ENCODE data around the gene IL36RN. TPM values are rescaled to one million over a fixed set of nuclear protein-coding genes. Genes with fewer than 3 reads are reported as not detected.

Gene IL36RN
- total and polyA plus RNA-seq, 2 of the 13 experiments (the other 11 are each of a cell fraction or from before 2014, with no cell fraction given), result not detected

DNA sequence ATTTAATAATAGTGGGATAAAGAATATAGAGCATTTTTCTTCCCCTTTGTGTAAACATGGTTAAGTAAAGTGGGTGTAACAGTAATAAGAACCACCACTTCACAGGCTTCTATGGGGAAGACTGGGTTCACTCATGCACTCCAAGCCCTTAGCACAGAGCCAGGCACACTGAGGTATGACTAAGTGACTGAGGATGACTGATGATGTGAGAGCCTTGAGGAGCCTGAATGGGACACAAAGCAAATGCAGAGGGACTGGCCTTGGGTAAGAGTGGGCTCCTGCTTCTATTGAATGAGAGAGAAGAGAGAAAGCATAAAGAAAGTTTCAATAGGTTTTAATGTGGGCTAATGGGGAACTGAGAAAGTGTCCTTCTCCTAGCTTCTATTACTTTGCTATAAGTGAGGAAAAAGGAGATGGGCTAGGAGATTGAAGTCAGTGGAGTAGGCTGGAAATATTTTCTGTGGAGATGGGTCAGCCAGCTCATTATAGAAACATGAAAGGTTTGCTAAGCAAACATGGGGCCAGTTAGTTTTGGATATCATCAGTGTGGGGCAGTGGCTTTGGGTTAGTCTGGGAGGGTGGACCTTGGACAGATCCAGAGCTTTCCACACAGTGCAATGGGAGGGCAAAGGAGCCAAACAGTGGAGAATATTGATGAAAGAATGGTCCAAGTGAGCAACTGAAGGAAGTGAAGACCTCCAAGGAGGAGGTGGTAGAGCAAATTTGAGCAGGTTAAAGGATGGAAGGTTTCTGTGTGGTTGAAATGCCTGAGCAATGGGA lies 29.4 kb downstream of the IL36RN start (continued):
- peak; percentile 82 for TF ChIP-seq HOMEZ (CRISPR knock-in tag; IDR thresholded peaks at IDR 0.05; ENCODE audit: low read depth)
- TF ChIP-seq NFRKB (IDR thresholded peaks at IDR 0.05), result no peak
- TF ChIP-seq GTF3A (CRISPR knock-in tag; conservative IDR thresholded peaks at IDR 0.05), result no peak
- peak; percentile 73 for TF ChIP-seq FOXO1 (CRISPR knock-in tag; IDR thresholded peaks at IDR 0.05)
- TF ChIP-seq ZBTB42 (CRISPR knock-in tag; IDR thresholded peaks at IDR 0.05), result no peak
- no peak for TF ChIP-seq ZNF546 (CRISPR knock-in tag; conservative IDR thresholded peaks at IDR 0.05)
- TF ChIP-seq ZNF788 (CRISPR knock-in tag; IDR thresholded peaks at IDR 0.05; ENCODE audit: borderline replicate concordance), result peak; percentile 73; the same call in 1 of the 2 replicates
- TF ChIP-seq GABPB1 (CRISPR knock-in tag; IDR thresholded peaks at IDR 0.05), result peak; percentile 31; the same call in 1 of the 2 replicates
- peak; percentile 74 for TF ChIP-seq NAIF1 (CRISPR knock-in tag; IDR thresholded peaks at IDR 0.05; ENCODE audit: borderline replicate concordance)
- TF ChIP-seq BORCS8-MEF2B (CRISPR knock-in tag; IDR thresholded peaks at IDR 0.05), result 0 out of 2 replicates have a peak, but pooled peaks have one; percentile 42
- no peak for TF ChIP-seq HMGA1 (CRISPR knock-in tag; conservative IDR thresholded peaks at IDR 0.05)
- TF ChIP-seq EHMT2 (IDR thresholded peaks at IDR 0.05; ENCODE audit: borderline replicate concordance, low read depth, low read length), result peak; percentile 82; the same call in 1 of the 2 replicates
- TF ChIP-seq PHF5A (CRISPR knock-in tag; IDR thresholded peaks at IDR 0.05; ENCODE audit: low read depth, unreplicated experiment), result peak; percentile 47
- no peak for TF ChIP-seq SOX13 (IDR thresholded peaks at IDR 0.05)
- peak in 1 of 2 experiments; percentile 80; a peak in 2 of 4 replicates for TF ChIP-seq SOX13 (CRISPR knock-in tag; conservative IDR thresholded peaks at IDR 0.05 in 1 of 2, IDR thresholded peaks at IDR 0.05 in 1 of 2)
- no peak for TF ChIP-seq THYN1 (CRISPR knock-in tag; IDR thresholded peaks at IDR 0.05; ENCODE audit: borderline replicate concordance, low read depth)
- no peak for TF ChIP-seq MZF1 (CRISPR knock-in tag; IDR thresholded peaks at IDR 0.05; ENCODE audit: borderline replicate concordance)
- TF ChIP-seq PLRG1 (conservative IDR thresholded peaks at IDR 0.05), result no peak
- 0 out of 2 replicates have a peak, but pooled peaks have one; percentile 69 for TF ChIP-seq HMG20A (CRISPR knock-in tag; IDR thresholded peaks at IDR 0.05; ENCODE audit: borderline replicate concordance)
- TF ChIP-seq SP5 (CRISPR knock-in tag; IDR thresholded peaks at IDR 0.05; ENCODE audit: borderline replicate concordance, low read depth), result peak; percentile 21; the same call in 1 of the 2 replicates
- TF ChIP-seq CCAR2 (optimal IDR thresholded peaks at IDR 0.05; ENCODE audit: low read depth, low read length), result no peak
- TF ChIP-seq, protein P1, sequence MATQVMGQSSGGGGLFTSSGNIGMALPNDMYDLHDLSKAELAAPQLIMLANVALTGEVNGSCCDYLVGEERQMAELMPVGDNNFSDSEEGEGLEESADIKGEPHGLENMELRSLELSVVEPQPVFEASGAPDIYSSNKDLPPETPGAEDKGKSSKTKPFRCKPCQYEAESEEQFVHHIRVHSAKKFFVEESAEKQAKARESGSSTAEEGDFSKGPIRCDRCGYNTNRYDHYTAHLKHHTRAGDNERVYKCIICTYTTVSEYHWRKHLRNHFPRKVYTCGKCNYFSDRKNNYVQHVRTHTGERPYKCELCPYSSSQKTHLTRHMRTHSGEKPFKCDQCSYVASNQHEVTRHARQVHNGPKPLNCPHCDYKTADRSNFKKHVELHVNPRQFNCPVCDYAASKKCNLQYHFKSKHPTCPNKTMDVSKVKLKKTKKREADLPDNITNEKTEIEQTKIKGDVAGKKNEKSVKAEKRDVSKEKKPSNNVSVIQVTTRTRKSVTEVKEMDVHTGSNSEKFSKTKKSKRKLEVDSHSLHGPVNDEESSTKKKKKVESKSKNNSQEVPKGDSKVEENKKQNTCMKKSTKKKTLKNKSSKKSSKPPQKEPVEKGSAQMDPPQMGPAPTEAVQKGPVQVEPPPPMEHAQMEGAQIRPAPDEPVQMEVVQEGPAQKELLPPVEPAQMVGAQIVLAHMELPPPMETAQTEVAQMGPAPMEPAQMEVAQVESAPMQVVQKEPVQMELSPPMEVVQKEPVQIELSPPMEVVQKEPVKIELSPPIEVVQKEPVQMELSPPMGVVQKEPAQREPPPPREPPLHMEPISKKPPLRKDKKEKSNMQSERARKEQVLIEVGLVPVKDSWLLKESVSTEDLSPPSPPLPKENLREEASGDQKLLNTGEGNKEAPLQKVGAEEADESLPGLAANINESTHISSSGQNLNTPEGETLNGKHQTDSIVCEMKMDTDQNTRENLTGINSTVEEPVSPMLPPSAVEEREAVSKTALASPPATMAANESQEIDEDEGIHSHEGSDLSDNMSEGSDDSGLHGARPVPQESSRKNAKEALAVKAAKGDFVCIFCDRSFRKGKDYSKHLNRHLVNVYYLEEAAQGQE (IDR thresholded peaks at IDR 0.05; ENCODE audit: borderline replicate concordance in 1 of 2, low read depth in 1 of 2, low read length in 2 of 2), result peak; percentile 23 to 88
- no peak for TF ChIP-seq NCOA5 (CRISPR knock-in tag; IDR thresholded peaks at IDR 0.05)
- TF ChIP-seq ZNF605 (CRISPR knock-in tag; IDR thresholded peaks at IDR 0.05), result peak; percentile 84; the same call in 1 of the 2 replicates
- TF ChIP-seq, protein P2, sequence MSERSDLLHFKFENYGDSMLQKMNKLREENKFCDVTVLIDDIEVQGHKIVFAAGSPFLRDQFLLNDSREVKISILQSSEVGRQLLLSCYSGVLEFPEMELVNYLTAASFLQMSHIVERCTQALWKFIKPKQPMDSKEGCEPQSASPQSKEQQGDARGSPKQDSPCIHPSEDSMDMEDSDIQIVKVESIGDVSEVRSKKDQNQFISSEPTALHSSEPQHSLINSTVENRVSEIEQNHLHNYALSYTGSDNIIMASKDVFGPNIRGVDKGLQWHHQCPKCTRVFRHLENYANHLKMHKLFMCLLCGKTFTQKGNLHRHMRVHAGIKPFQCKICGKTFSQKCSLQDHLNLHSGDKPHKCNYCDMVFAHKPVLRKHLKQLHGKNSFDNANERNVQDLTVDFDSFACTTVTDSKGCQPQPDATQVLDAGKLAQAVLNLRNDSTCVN (CRISPR knock-in tag; IDR thresholded peaks at IDR 0.05; ENCODE audit: borderline replicate concordance), result peak; percentile 77; the same call in 1 of the 2 replicates

All from HepG2 (cell line).